Liver (tissue), 3 donors: ENCODE measurements around the gene NPIPB8.

ENCODE experiments used
- CTCF ChIP-seq: fragments of 150-350 bp; IDR thresholded peaks from 2 replicates; pipeline ENCODE4 v1.5.1; 2017; ENCODE audit warnings: improper control_type of control experiment, low read depth, low read length; ENCODE audit not compliant: missing input control
- EGR1 ChIP-seq, 2 donors: IDR thresholded peaks; 2 replicates each; pipeline ENCODE4 v1.6.1; 2016 to 2018; ENCODE audit warnings: antibody characterized with exemption in 2 of 2, low read depth in 2 of 2
- FOXA1 ChIP-seq: IDR thresholded peaks from 2 replicates; pipeline ENCODE4 v1.6.1; 2016; ENCODE audit warnings: antibody characterized with exemption
- GABPA ChIP-seq, 2 donors: IDR thresholded peaks in 1 of 2; conservative IDR thresholded peaks in 1 of 2; 2 replicates each; pipeline ENCODE4 v1.6.1; 2016; ENCODE audit warnings: antibody characterized with exemption in 2 of 2, mild to moderate bottlenecking in 1 of 2, moderate library complexity in 1 of 2
- HNF4G ChIP-seq: IDR thresholded peaks from 2 replicates; pipeline ENCODE4 v1.6.1; 2016; ENCODE audit warnings: antibody characterized with exemption
- JUND ChIP-seq, 2 donors: IDR thresholded peaks; 2 replicates each; pipeline ENCODE4 v1.6.1; 2016; ENCODE audit warnings: antibody characterized with exemption in 2 of 2
- MAX ChIP-seq: IDR thresholded peaks from 2 replicates; pipeline ENCODE4 v1.6.1; 2016; ENCODE audit warnings: antibody characterized with exemption
- NR2F2 ChIP-seq: IDR thresholded peaks from 2 replicates; pipeline ENCODE4 v1.6.1; 2016; ENCODE audit warnings: antibody characterized with exemption
- REST ChIP-seq: IDR thresholded peaks from 2 replicates; pipeline ENCODE4 v1.6.1; 2016; ENCODE audit warnings: antibody characterized with exemption, mild to moderate bottlenecking
- RXRA ChIP-seq, 2 donors: IDR thresholded peaks; 2 replicates each; pipeline ENCODE4 v1.6.1; 2017 to 2018; ENCODE audit warnings: antibody characterized with exemption in 2 of 2, mild to moderate bottlenecking in 1 of 2
- TAF1 ChIP-seq: conservative IDR thresholded peaks from 2 replicates; pipeline ENCODE4 v1.6.1; 2016; ENCODE audit warnings: antibody characterized with exemption, mild to moderate bottlenecking
- YY1 ChIP-seq: IDR thresholded peaks from 2 replicates; pipeline ENCODE4 v1.6.1; 2016; ENCODE audit warnings: antibody characterized with exemption, mild to moderate bottlenecking
- ZBTB33 ChIP-seq: IDR thresholded peaks from 2 replicates; pipeline ENCODE4 v1.6.1; 2016; ENCODE audit warnings: antibody characterized with exemption
- donor health status: healthy.
- donor health status: healthy.

GRCh38 chr16:28604186-28604565, 33.7 kb upstream of the NPIPB8 start:
- no peak for TF ChIP-seq REST
- TF ChIP-seq FOXA1, result no peak
- TF ChIP-seq CTCF, result no peak
- no peak for TF ChIP-seq NR2F2
- no peak for TF ChIP-seq YY1
- TF ChIP-seq MAX, result no peak
- TF ChIP-seq ZBTB33, result no peak
- TF ChIP-seq JUND (IDR thresholded peaks at IDR 0.05), result no peak
- no peak for TF ChIP-seq TAF1
- TF ChIP-seq EGR1 (IDR thresholded peaks at IDR 0.05; ENCODE audit: low read depth in 2 of 2), result no peak
- no peak for TF ChIP-seq RXRA (IDR thresholded peaks at IDR 0.05)
- no peak for TF ChIP-seq GABPA (IDR thresholded peaks at IDR 0.05 in 1 of 2, conservative IDR thresholded peaks at IDR 0.05 in 1 of 2)
- TF ChIP-seq HNF4G, result no peak
